Activated CD4-positive, alpha-beta T cell treated with anti-CD3 and anti-CD28 coated beads, Interleukin-2, amount 50 U/mL, for 48 hours (primary cell): ENCODE results near the gene SMO.

ENCODE experiments used
- DNase-seq, 2 experiments: peaks; one replicate each; pipeline ENCODE4 v3.0.0-alpha.2; 2020

The SMO gene

GRCh38 chr7:129188372-129188891 lies at the start of gene SMO:
SMO (plus strand) TSS chr7:129188633; CDS start chr7:129189152, 519 bp downstream.
- no peak for DNase-seq

DNA sequence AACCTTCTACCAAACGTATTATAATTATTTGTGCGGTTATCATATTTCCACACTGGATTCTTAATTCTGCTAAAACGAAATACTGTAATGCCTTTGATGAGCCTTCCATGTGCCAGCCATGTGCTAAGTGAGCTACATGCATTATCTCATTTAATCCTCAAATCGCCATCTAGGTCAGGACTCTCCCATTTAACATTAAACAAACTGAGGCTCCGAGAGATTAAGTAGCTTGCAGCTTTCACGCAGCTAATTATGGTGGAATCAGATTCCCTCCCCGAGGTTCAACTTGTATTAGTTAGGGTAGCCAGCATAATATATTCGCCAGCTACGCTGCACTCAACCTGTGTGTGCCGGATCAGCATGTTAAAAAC lies 44.7 kb upstream of the SMO start:
- no peak for DNase-seq

GRCh38 chr7:129144095-129144833 lies 44.2 kb upstream of the SMO start, which contains the start of gene TSPAN33:
TSPAN33 (plus strand) TSS chr7:129144707; CDS start chr7:129144981, 274 bp downstream.
- DNase-seq = peak; percentile 73 to 76

DNA sequence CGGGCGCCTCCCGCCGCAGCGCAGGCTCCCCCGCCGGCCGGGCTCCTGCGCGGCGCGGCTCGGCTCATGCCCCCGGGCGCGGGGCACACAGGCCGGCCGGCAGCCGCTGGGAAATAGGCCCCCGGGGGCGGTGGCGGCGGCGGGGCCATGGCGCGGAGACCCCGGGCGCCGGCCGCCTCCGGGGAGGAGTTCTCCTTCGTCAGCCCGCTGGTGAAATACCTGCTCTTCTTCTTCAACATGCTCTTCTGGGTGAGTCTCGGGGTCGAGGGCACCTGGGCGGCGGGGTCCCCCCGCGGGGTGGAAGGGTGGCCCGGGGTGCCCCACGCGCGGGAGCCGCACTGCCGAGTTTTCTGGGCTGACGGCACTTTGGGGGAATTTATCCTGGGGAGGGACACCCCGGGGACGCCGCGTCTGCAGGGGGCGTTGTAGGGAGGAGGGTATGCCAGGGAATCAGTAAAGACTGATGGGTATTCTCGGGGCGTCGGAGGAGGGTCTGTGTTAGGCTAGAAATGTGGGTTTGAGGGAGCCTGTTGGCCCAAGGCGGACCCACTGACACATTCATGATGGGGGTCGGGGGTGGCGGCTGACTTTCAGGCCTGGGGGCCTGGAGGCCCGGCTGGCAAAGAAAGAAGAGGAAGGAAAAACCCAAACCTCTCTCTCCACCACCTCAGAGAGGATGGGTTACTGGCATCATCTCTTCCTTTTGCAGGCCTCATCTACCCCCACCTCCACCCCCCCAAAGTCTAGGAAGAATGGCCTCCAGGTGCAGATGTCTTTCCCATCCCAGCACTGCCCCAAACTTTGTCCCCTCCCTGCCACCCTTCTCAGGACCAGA lies 43.4 kb upstream of the SMO start:
- DNase-seq = peak in 1 of 2 experiments; percentile 29

- DNase-seq = no peak
These were observed 42.0 kb upstream of the SMO start for GRCh38 chr7:129146237-129146979.

GRCh38 chr7:129147731-129148130 lies 40.7 kb upstream of the SMO start:
- no peak for DNase-seq

DNA sequence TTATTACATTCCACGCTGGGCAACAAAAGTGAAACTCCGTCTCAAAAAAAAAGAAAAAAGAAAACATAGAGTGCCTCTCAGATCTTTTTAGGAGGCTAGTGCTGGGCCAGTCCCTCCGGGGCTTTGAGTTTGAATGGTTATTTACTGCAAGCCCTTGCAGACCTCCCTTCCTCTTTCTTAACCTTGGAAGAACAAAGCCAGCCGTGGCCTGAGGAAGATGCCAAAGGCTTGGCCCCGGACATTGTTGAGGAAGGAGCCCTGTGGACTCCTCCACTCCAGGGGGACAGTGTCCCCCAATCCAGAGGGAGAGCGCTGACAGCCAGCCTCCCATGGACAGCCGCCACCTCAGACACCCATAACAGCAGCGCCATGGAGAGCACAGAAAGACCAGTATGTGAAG lies 38.9 kb upstream of the SMO start:
- no peak for DNase-seq

GRCh38 chr7:129150199-129150996 lies 38.0 kb upstream of the SMO start:
- no peak for DNase-seq

DNA sequence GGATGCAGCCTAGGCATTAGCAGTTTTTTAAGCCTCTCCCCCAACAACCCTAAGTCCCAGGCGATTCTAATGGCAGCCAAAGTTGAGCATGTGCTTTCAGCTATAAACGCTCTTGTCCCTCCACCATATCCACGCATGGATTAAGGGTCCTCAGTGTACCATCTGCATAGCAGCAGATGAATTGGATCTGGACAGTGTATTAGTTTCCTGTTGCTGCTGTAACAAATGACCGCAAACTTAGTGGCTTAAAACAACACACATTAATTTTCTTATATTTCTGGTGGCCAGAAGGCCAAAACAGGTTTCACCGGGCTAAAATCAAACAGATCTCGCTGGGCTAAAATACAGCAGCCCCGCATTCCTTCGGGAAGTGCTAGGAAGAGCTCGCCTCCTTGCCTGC lies 30.8 kb upstream of the SMO start:
- DNase-seq = no peak

DNA sequence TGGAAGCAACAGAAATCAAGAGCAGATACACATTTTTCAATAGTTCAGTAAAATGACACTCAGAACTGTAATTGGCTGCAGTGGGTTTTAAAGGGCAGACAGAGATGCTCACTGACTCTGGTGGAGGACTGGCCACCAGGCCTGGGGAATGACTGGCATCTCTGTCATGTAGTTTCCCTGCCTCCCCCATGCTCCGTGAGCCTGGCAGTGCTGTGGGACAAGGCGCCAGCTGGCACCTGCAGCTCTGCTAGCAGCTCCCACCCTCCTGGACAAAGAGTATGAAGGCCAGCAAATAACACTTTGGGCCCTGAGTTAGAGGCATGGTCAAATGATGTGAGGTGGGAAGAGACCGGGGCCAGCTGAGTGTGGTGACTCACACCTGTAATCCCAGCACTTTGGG lies 28.9 kb upstream of the SMO start:
- no peak for DNase-seq

DNA sequence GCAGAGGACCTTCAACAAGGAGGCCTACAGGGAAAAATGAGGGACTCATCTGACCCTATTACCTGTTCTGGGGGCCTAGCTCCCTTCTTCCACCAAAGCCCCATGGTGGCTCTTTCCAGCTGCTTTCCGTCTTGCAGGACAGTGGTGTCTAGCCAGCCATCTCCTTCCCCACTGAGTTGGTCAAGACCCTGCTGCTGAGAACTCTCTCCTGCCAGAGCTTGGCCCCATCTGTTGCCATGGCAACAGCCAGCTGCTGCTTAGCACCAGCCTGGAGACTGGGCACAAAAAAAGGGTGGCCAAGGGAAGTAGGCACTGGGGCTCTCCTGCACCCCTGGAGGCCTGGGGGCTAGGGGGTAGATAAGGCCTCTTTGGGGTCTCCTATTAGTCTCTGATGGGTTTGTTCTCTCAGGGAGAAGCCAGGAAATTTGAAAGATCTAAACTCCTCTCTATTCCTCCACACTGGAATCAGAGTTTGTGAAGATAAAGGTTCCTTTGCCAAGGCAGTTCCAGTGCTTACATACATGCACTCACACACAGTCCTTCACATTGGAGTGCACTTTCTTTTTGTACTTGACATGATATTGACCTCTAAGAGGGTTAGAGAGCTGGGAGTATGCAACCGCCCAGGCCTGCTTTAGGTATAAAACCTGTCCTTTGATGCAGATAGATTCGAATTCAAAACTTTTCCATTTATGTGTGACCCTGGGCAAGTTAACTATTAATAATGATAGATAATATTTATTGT lies 28.1 kb upstream of the SMO start:
- DNase-seq = no peak

- DNase-seq = no peak
These were observed 26.8 kb upstream of the SMO start for GRCh38 chr7:129161524-129162225.

- no peak for DNase-seq
These were observed 25.7 kb upstream of the SMO start for GRCh38 chr7:129162732-129163131.

DNA sequence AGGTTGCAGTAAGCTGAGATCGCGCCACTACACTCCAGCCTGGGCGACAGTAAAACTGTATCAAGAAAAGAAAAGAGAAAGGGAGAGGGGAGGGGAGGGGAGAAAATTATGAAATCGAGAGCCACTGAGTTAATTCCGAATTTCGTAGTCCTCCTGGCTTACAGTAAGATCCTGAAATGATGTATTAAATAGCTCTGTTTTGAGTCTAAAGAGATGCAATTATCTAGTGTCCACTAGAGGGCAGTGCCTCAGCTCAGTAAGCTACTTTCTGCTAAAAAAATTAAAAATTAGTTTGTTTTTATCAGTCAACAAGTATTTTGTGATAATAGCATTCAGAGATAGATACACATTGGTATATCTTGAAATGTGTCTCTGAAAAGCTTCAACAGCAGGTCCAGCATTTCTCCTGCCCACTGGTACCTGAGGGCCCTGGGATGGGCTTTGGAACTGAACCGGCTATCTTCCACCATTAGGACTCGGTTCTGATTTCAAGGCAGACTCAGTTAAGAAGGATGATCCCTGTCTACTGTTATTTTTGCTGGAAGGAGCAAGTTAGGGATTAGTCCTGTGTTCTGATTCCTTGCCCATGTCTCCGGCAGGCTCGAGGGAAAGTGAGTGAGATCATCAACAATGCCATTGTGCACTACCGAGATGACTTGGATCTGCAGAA lies 24.4 kb upstream of the SMO start:
- no peak for DNase-seq

DNA sequence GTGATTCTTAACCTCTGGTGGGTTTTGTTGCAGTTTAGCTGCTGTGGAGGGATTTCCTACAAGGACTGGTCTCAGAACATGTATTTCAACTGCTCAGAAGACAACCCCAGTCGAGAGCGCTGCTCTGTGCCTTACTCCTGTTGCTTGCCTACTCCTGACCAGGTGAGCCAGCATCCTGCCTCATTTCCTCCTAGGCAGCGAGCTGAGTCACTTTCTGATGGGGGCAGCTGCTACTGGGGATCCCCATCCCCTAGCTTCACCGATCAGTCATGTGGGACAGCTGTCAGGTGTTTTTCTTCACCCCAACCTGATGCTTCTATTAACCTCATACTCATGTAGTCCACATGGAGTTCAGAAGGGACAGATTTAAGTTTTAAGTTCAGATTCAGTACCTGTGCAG lies 21.7 kb upstream of the SMO start:
- DNase-seq = no peak

- DNase-seq = no peak
These were observed 20.6 kb upstream of the SMO start for GRCh38 chr7:129167817-129168216.

DNA sequence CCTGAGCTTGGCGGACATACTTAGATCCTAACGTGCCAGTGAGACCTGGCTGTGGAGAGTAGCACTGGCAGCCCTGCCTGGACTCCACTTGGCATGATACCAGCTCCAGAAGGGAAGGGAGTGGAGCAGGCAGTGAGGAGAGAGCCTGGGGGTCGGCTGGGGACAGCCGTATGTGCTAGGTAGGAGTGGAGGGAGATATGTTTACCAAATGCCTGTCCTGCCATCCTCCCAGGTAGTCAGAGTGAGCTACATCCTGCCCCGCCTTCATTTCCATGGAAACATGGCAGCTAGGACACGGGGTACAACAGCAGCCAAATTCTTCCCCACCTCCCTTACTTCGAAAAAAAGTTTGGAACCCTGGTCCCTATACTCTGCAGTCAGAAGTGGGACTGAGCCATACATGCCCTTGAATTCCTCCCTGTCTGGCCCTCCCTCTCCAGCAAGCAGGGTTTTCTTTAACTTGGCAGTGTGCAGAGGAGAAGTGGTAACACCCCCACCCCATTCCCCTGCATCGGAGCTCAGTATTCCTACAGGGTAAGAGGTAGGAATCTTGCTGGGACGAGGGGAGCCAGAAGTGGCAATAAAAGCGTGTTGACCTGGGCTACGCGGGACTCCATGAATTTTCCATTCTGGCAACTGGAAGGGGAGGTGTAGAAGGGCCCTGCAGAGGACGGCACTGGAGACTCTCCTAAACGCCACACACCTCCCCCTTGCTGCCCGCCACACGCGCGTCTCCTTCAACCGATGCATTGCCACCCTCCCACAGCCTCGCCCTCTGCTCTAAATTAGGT lies 20.0 kb upstream of the SMO start:
- DNase-seq = no peak

DNA sequence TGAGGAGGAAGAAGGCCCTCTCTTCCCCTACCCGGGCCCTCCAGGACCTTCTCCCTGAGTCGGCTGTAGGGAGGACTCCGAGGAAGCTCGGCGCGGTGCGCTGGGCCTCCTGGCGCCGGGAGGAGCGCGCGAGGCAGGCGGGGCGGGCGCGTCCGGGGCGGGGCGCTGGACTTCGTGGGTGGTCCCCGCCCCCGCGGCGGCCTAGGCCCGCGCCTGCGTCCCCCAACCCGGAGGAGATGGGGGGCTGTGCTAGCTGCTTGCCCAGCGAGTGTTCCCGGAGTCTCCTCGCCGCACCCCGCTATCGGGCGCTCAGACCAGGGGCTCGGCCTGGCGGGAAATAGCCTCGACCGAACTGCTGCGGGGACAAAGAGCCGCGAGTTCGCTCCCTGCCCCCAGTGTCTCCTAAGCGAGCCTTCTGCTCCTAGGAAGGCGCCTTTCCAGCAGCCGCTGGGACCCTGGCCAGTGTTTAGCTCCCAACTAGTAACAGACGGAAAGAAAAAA lies 19.2 kb upstream of the SMO start:
- DNase-seq = peak; percentile 36 to 46
